K562 (cell line): Measurements from ENCODE around the gene SPATA2. TPM values are rescaled to one million over a fixed set of nuclear protein-coding genes. Genes with fewer than 3 reads are reported as not detected.

Experiments used
- AFF1 ChIP-seq, 2 experiments: fragments of 450-650 bp; IDR thresholded peaks; 2 replicates each; pipeline ENCODE4 v1.6.1; 2018; ENCODE audit warnings: mild to moderate bottlenecking in 2 of 2, low read depth in 1 of 2; ENCODE audit not compliant: partially characterized antibody in 2 of 2
- CEBPG ChIP-seq, 3 experiments: fragments of 200-800 bp in 1 of 3; sonication (Bioruptor generic) in 1 of 3; sonication (generic) in 1 of 3; formaldehyde crosslinking in 1 of 3; IDR thresholded peaks in 2 of 3; conservative IDR thresholded peaks in 1 of 3; 2 replicates each; pipeline versions ENCODE4 v1.6.1 to v1.8.0; 2016 to 2022; ENCODE audit warnings: missing compliant biosample characterization in 2 of 3, missing genetic modification characterization in 2 of 3, mild to moderate bottlenecking in 1 of 3, missing genetic modification reagents in 1 of 3
- CTCFL ChIP-seq: IDR thresholded peaks from 2 replicates; pipeline ENCODE4 v1.6.1; 2011; ENCODE audit warnings: borderline replicate concordance, low read depth, mild to moderate bottlenecking, moderate library complexity, low read length; ENCODE audit not compliant: insufficient read depth, poor library complexity, severe bottlenecking
- EP400 ChIP-seq: fragments of 450-650 bp; IDR thresholded peaks from 2 replicates; pipeline ENCODE4 v1.6.1; 2017; ENCODE audit warnings: antibody characterized with exemption, mild to moderate bottlenecking, moderate library complexity
- L3MBTL2 ChIP-seq: fragments of 450-650 bp; IDR thresholded peaks from 2 replicates; pipeline ENCODE4 v1.6.1; 2016; ENCODE audit warnings: mild to moderate bottlenecking, moderate library complexity
- MEIS2 ChIP-seq: fragments of 450-650 bp; IDR thresholded peaks from 2 replicates; pipeline ENCODE4 v1.6.1; 2014; ENCODE audit warnings: mild to moderate bottlenecking; ENCODE audit not compliant: partially characterized antibody
- NCOA6 ChIP-seq: fragments of 450-650 bp; IDR thresholded peaks from 2 replicates; pipeline ENCODE4 v1.6.1; 2017; ENCODE audit warnings: mild to moderate bottlenecking
- RAD21 ChIP-seq, 2 experiments: fragments of 250-450 bp in 1 of 2; fragments of 450-650 bp in 1 of 2; sonication (Bioruptor Pico) in 1 of 2; formaldehyde crosslinking in 1 of 2; IDR thresholded peaks in 1 of 2; conservative IDR thresholded peaks in 1 of 2; 2 replicates each; pipeline versions ENCODE4 v1.4.0 to v1.8.0; 2020 to 2022; ENCODE audit warnings: mild to moderate bottlenecking in 2 of 2, moderate library complexity in 1 of 2
- RCOR1 ChIP-seq, 2 experiments: IDR thresholded peaks; 2 replicates each; pipeline ENCODE4 v1.6.1; 2012; ENCODE audit warnings: low read depth in 2 of 2, low read length in 2 of 2, borderline replicate concordance in 1 of 2, improper control_type of control experiment in 1 of 2
- SPI1 ChIP-seq: IDR thresholded peaks from 2 replicates; pipeline ENCODE4 v1.6.1; 2011; ENCODE audit warnings: low read depth, low read length, control low read depth, borderline replicate concordance
- TRIM24 ChIP-seq, 2 experiments: fragments of 450-650 bp; IDR thresholded peaks; 2 replicates each; pipeline ENCODE4 v1.6.1; 2016
- ZC3H8 ChIP-seq: fragments of 450-650 bp; IDR thresholded peaks from 2 replicates; pipeline ENCODE4 v1.6.1; 2017
- ZKSCAN8 ChIP-seq: fragments of 200-800 bp; sonication (Bioruptor generic); IDR thresholded peaks from 2 replicates; pipeline ENCODE4 v1.6.1; 2016; ENCODE audit warnings: missing genetic modification characterization, missing compliant biosample characterization
- ZNF518B ChIP-seq: fragments of 250-450 bp; sonication (Bioruptor Pico); IDR thresholded peaks from 2 replicates; pipeline ENCODE4 v1.5.0; 2021; ENCODE audit warnings: mild to moderate bottlenecking, moderate library complexity
- ZNF584 ChIP-seq: fragments of 200-800 bp; sonication (Bioruptor generic); IDR thresholded peaks from 2 replicates; pipeline ENCODE4 v1.6.1; 2016; ENCODE audit warnings: low read depth, mild to moderate bottlenecking, missing genetic modification characterization, missing compliant biosample characterization
- polyA plus RNA-seq, 8 experiments: library from polyadenylated mRNA; depleted of rRNA in 4 of 8; stranded (reverse) in 5 of 8; unstranded in 3 of 8; fragments of >200 nt; fragmentation: Nextera tagmentation in 2 of 8; fragmentation: Illumina TruSeq in 1 of 8; extraction: Ambion mirVana in 2 of 8; extraction: Trizol in 1 of 8; gene quantifications; 2 replicates each; pipeline versions ENCODE4 v1.2.1 to v1.2.3, GENCODE V29; 2011 to 2014; ENCODE audit warnings: inconsistent platforms in 1 of 8, missing spikeins in 1 of 8
- total RNA-seq, 7 experiments: library from RNA; depleted of rRNA in 6 of 7; stranded (reverse); fragments of >200 nt in 6 of 7; fragmentation: Illumina TruSeq in 2 of 7; extraction: Trizol in 2 of 7; gene quantifications; 2 replicates each; pipeline versions ENCODE4 v1.2.1 to v1.2.3, GENCODE V29; 2011 to 2021; ENCODE audit warnings: low replicate concordance in 1 of 7

The SPATA2 gene
- total and polyA plus RNA-seq, 9 of the 15 experiments (the other 6 are each of a cell fraction or from before 2014, with no cell fraction given) = 0.46 to 8.2 (median 2.7) TPM

- peak; percentile 55 for TF ChIP-seq CTCFL
- peak; percentile 69 for TF ChIP-seq MEIS2
- TF ChIP-seq TRIM24 (IDR thresholded peaks at IDR 0.05) = peak in 1 of 2 experiments; percentile 26; a peak in 1 of 4 replicates
- TF ChIP-seq ZNF584 (CRISPR knock-in tag) = 0 out of 2 replicates have a peak, but pooled peaks have one; percentile 46
- peak; percentile 74; the same call in 1 of the 2 replicates for TF ChIP-seq CEBPG (CRISPR knock-in tag; IDR thresholded peaks at IDR 0.05)
- peak; percentile 87 to 96 for TF ChIP-seq CEBPG (tag; conservative IDR thresholded peaks at IDR 0.05 in 1 of 2, IDR thresholded peaks at IDR 0.05 in 1 of 2)
- TF ChIP-seq RAD21 (CRISPR knock-in tag; conservative IDR thresholded peaks at IDR 0.05 in 1 of 2, IDR thresholded peaks at IDR 0.05 in 1 of 2) = peak; percentile 66 to 82
- peak; percentile 35; the same call in 1 of the 2 replicates for TF ChIP-seq L3MBTL2
- peak in 1 of 2 experiments; percentile 22 for TF ChIP-seq AFF1 (IDR thresholded peaks at IDR 0.05; ENCODE audit: low read depth in 1 of 2, partially characterized antibody in 2 of 2)
- TF ChIP-seq NCOA6 = no peak
- TF ChIP-seq SPI1 = no peak
- TF ChIP-seq ZKSCAN8 = no peak
- TF ChIP-seq ZNF518B (CRISPR knock-in tag) = no peak
- no peak for TF ChIP-seq ZC3H8
- peak; percentile 42; the same call in 1 of the 2 replicates for TF ChIP-seq EP400
- peak in 1 of 2 experiments; percentile 57; a peak in 1 of 4 replicates for TF ChIP-seq RCOR1 (IDR thresholded peaks at IDR 0.05; ENCODE audit: borderline replicate concordance in 1 of 2, low read depth in 2 of 2, low read length in 2 of 2)
Measured at GRCh38 chr20:49928411-49929141, 13.2 kb upstream of the SPATA2 start (continued).
